NOMO-1 treated with dmso at 0.1 percent for 144 hours (cell line): ENCODE measurements around the gene METTL4.

ENCODE experiments used
- DNase-seq: peaks from one replicate; lab custom pipeline; 2025; ENCODE audit not compliant: unreplicated experiment; lab: John Stamatoyannopoulos, UW

METTL4 gene

GRCh38 chr18:2522112-2522511 is 49.2 kb downstream of the METTL4 start:
- DNase-seq = no peak

DNA sequence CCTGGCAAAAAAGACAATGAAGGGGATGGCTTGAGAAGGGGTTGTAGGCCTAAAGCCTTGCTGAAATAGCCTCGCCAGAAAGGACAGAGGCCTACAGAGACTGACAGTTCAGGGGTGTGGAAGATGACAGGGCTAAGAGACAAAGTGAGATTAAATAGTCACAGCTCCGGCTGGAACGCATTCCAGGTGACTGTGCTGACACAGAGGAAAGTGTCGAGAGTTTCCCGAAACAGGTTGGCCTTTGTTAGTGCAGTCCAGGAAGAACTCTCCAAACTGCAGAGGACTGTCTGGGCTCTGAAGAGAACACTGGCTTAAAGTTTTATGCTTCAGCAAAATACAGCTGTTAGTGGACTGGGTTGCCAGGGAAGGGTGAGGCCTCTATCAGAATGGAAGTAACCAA is 52.8 kb downstream of the METTL4 start:
- no peak for DNase-seq

GRCh38 chr18:2515908-2516625 is 55.2 kb downstream of the METTL4 start:
- peak; percentile 19 for DNase-seq

DNA sequence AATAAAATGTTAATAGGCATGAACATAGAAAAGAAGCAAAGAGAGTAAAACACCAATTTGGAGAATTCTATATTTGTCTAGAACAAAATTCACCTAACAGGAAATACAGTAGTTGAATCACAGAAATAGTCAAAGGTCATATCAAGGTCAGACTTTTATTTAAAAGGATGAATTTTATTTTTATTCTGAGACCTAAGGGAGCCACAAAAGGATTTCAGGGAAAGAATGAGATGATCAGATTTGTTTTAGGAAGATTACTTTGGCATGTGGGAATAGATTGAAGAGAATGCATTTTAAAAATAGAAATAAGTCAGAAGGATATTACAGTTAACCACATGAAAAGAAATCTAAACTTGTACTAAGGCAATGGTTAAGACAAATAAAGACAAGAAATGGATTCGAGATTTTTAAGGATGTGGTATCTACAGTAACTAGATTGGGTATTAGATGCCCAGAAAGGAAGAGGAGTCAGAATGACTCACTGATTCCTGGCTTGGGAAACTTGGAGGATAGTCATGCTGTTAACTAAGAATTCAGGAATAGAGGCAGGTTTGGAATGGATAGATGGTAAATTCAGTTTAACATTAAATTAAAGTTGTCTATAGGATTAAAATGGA is 56.0 kb downstream of the METTL4 start:
- no peak for DNase-seq

DNA sequence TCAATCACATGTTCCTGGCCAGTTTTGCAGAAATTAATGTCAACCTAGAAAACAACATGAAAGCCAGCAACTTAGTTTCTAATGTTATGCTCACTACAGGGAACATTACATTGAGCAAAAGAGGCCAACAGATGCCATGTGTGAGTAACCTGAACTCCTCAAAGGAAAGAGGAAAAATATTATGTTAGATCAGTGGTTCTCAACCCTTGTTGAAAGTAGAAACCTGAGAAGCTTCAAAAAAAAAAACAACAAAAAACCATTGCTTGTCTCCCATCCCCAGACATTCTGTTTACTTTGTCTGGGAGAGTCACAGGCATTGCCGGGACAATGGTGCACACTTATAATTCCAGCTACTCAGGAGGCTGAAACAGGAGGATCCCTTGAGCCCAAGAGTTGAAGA is 57.7 kb downstream of the METTL4 start:
- DNase-seq = no peak

GRCh38 chr18:2512059-2512458 is 59.2 kb downstream of the METTL4 start:
- no peak for DNase-seq

- no peak for DNase-seq
Measured at GRCh38 chr18:2511451-2511850, 59.9 kb downstream of the METTL4 start.

DNA sequence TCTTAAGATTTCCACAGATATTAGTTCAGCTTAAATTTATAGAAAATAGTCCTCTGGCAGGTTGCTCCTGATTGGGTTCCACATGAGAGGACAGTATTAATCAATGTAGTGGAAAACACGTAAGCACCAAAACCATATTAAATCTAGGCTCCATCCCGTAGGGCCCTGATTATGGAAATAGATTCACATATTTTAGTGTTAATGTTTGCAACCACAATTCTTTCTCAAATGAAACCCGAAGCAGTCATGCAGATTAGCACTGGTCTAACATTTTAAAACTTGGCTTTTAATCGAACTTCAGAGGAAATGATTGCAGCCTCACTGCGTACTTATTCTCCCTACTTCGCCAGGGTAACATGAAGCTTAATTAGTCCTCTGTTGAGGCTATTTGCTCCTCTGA is 60.9 kb downstream of the METTL4 start:
- no peak for DNase-seq

DNA sequence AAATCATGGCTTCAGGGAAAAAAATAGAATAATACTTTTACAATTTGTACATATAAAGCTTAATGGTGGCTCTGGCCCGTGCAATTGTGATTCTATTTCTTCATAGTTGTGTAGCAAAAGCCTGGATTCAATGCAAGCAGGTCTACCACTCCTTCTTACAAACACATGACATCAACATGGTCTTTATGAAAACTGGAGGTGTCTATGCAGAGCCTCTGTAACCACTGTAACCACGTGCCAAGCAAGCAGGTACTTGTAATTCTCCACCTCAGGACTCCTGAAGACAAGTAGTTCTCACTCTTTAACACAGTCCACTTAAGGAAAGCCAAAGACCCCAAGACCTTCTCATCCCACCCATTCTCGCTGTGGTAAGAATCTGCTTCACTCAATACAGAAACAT is 62.6 kb downstream of the METTL4 start:
- no peak for DNase-seq

DNA sequence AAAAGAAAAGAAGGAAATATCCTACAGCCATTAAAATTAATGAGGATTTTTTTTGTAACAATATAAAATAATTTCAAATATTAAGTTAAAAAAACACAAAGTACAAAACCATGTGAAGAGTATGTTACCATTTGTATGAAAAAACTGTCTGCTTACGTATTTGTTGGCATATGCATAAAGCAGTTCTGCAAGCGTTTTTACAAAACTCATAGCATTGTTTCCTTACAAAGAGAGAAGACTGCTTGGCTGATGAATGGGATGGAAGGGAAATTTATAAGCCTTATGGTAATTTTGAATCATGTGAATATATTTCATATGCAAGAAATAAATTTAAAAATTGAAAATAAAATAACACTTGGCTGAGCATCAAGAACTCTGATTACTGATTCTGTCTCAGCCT is 63.1 kb downstream of the METTL4 start:
- no peak for DNase-seq

DNA sequence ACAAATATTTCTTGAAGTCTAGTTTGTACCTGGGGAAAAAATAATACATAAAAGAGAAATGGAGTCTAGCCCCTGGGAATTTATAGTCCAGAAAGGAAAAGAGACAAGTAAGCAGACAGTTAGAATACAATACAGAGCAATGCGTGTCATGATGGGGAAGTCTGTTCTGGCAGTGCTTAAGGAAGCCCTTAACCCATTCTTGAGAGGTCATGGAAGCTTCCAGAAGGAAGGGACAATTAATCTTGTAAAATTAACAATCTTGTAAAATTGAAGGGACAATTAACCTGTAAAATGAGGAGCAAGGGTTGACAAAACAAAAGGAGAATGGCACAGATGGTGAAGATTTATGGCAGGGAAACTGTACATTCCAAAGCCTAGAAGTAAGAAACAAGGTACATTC is 66.7 kb downstream of the METTL4 start:
- no peak for DNase-seq

GRCh38 chr18:2502880-2503279 is 68.4 kb downstream of the METTL4 start:
- DNase-seq = no peak

GRCh38 chr18:2502394-2502793 is 68.9 kb downstream of the METTL4 start:
- DNase-seq = no peak

GRCh38 chr18:2497797-2498196 is 73.5 kb downstream of the METTL4 start:
- DNase-seq = no peak

GRCh38 chr18:2495381-2495780 is 75.9 kb downstream of the METTL4 start:
- no peak for DNase-seq

DNA sequence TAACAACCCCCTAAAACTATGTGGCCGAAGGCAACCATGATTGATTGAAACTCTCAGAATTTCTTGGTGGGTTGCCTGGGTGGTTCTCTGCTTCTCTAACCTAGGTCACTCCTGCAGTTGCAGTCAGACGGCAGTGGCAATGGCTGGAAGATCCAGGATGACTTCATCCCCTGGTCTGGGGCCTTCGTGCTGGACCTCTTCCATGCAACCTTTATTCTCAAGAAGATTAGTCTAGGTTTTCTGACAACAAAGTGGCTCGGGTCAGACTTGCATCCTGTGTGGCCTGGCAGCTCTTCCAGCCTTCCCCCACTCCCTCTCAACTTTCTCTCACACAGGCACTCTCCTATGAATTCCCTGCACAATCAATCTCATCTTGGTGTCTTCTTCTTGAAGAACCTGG is 76.4 kb downstream of the METTL4 start:
- DNase-seq = no peak
